Hepatocyte (in vitro differentiated cells): ENCODE measurements around the gene ZNF521.

ENCODE experiments used
- EZH2 ChIP-seq: fragments of 200-600 bp; sonication (generic); IDR thresholded peaks from 2 replicates; pipeline ENCODE4 v1.6.1; 2016; ENCODE audit warnings: antibody characterized with exemption, mild to moderate bottlenecking, borderline replicate concordance
- EZH2phosphoT487 ChIP-seq: fragments of 200-600 bp; sonication (generic); IDR thresholded peaks from one replicate; pipeline ENCODE4 v1.6.1; 2018; ENCODE audit warnings: antibody characterized with exemption, mild to moderate bottlenecking, low read depth, moderate library complexity; ENCODE audit not compliant: unreplicated experiment, severe bottlenecking
- TF ChIP-seq, protein P1 (sequence below): fragments of 200-600 bp; sonication (generic); IDR thresholded peaks from 2 replicates; pipeline ENCODE4 v1.5.1; 2016; ENCODE audit warnings: antibody characterized with exemption, mild to moderate bottlenecking; ENCODE audit not compliant: poor library complexity

DNA sequence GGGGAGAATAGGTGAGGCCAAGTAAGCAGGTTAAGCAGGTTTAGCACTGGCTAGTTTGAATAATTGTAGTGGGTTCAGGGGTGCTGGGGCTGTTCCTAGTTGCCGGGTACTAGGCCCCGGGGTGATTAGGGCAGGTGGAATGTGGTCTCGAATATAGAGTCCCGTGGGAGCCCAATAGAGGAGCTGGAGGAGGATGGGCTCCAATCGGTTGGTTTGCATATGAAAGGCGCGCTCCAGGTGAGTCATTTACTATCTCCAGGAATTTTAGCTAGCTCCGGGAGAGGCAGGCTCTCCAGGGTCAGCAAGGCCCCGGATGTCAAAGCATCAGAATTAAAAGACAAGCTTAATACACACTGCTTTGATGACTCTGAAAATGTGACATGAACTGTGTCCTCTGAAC lies 304.0 kb downstream of the ZNF521 start:
- TF ChIP-seq, protein P1, sequence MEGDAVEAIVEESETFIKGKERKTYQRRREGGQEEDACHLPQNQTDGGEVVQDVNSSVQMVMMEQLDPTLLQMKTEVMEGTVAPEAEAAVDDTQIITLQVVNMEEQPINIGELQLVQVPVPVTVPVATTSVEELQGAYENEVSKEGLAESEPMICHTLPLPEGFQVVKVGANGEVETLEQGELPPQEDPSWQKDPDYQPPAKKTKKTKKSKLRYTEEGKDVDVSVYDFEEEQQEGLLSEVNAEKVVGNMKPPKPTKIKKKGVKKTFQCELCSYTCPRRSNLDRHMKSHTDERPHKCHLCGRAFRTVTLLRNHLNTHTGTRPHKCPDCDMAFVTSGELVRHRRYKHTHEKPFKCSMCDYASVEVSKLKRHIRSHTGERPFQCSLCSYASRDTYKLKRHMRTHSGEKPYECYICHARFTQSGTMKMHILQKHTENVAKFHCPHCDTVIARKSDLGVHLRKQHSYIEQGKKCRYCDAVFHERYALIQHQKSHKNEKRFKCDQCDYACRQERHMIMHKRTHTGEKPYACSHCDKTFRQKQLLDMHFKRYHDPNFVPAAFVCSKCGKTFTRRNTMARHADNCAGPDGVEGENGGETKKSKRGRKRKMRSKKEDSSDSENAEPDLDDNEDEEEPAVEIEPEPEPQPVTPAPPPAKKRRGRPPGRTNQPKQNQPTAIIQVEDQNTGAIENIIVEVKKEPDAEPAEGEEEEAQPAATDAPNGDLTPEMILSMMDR: no peak
- TF ChIP-seq EZH2: no peak
- no peak for TF ChIP-seq EZH2phosphoT487
